ENCODE measurements around the gene ST6GALNAC3.
A peak's percentile ranks its signal among the peaks of the same experiment; 100 is the strongest.

Gene ST6GALNAC3

GRCh38 chr1:76279101-76279748, 204.7 kb downstream of the ST6GALNAC3 start:
- peak in 25 of 56 donors; percentile 4 to 60 (median 27) for DNase-seq

DNA sequence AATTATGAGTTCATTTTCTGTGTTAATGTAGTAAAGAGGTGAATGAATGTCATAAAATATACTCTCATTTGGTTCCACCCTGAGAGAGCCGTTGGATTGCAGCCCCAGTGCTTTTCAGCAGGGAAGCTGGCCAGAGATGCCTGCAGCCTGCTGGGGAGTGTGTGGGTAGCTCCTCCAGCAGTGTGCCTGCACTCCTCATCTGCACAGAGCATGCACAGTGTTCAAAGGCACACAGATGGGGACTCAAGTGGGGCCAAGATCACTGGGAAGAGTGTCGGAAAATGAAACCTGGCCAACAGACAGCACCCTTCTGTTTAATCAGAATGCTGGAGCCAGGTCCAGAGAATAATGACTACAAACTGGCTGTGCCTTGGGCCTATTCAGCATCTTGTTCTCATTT, 206.8 kb downstream of the ST6GALNAC3 start:
- DNase-seq: peak in 16 of 56 donors; percentile 4 to 47 (median 16)

DNA sequence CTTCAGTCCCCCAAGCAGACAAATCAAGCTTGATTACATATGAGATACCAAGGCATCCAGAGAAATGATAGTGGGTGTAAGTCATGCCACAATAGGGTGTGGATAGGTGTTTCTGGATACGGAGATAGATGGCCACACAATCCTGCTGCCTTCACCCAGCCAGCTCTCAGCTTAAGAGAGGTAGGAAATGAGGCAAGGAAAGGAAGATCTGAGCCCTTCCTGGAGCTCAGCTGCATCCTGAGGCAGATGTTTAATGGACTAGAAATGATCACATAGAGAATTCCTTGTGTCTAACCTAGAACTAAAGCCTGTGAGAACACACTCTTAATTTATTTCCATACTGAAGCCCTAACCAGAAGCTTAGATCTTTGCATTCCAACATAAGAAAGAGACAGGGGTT, 210.3 kb downstream of the ST6GALNAC3 start:
- no peak for DNase-seq

DNA sequence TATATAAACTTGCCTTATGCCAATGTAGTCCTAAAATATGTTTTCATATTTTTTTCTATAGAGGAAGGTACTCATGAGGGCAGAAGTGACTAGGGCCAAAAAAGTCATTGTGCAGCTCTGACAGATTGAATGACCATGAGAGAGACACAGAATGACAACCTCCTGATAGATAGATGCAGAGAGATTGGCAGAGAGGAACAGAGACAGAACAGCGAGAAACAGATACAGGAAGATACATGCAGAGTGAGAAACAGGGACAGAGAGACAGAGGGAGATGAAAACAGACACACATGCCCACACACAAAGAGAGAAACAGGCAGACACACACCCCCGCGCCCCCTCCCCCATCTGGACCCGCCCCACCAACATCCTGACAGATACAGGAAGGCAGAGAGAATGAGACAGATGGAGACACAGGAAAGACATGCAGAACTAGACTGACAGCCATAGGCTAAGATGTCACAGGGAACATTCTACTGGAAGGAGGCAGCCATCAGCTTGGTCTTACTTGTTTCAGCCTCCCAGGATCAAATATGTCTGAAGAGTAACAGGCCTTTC, 211.1 kb downstream of the ST6GALNAC3 start:
- no peak for DNase-seq

DNA sequence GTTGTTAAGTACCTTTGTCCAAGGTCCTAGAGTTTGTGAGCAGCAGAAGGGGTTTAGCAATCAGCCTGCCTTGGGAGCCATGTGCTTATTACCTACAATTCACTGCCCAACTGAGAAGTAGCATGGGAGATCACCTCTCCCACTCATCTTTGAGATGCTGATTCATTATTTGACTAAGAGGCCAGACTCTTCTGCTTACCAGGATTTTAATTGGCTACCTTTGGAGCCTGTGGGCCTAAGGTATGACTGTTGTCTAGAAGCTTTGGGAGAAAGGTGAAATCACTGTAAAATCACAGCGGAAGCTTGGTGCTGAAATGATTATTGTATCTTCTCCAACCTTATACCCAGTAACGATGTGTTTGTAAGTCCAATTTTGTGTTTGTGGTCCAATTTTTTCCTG, 213.4 kb downstream of the ST6GALNAC3 start:
- no peak for DNase-seq

- no peak for DNase-seq
Observed at GRCh38 chr1:76288758-76289483, 214.4 kb downstream of the ST6GALNAC3 start.

- DNase-seq: no peak
Observed at GRCh38 chr1:76289692-76290091, 215.1 kb downstream of the ST6GALNAC3 start.

GRCh38 chr1:76290271-76290670, 215.7 kb downstream of the ST6GALNAC3 start:
- no peak for DNase-seq

GRCh38 chr1:76291191-76291590, 216.6 kb downstream of the ST6GALNAC3 start:
- peak in 7 of 56 donors; percentile 2 to 24 (median 14) for DNase-seq

GRCh38 chr1:76291737-76292136, 217.2 kb downstream of the ST6GALNAC3 start:
- DNase-seq: no peak

DNA sequence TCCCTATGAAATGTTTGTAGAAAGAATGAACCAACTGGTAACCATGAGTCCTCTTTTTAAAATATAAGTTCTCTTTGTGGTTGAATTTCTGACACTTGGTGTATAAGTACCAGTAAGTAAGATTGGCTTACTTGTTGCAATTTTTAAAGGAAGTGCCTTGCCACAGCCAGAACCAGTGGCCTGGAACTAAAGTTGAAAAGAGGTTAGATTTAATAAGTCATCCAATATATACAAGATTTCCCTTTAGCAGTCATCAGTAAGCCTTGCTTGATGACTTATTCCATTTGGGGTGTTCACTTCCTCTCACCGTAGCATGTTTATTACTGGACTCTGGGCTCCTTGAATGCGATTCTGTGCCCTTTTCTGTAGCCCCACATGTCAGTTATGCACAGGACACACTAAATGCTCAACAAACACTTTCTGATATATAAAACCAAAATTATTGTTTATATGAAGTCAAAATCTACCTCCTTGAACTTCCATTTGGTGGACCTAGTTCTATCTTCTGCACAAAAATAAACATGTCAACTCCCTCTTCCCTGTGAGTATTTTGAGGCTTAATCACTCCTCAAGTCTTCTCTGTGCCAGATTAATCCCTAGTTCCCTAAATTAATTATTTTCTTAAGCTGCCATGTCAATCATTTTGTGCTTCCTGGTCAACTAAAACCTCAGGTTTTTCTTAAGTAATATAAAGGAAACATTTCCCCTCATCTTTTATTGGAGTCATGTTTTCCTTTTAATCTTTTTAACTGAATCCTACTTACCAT, 218.1 kb downstream of the ST6GALNAC3 start:
- DNase-seq: no peak

- no peak for DNase-seq
Observed at GRCh38 chr1:76293831-76294230, 219.3 kb downstream of the ST6GALNAC3 start.

GRCh38 chr1:76294482-76295194, 220.1 kb downstream of the ST6GALNAC3 start:
- no peak for DNase-seq

DNA sequence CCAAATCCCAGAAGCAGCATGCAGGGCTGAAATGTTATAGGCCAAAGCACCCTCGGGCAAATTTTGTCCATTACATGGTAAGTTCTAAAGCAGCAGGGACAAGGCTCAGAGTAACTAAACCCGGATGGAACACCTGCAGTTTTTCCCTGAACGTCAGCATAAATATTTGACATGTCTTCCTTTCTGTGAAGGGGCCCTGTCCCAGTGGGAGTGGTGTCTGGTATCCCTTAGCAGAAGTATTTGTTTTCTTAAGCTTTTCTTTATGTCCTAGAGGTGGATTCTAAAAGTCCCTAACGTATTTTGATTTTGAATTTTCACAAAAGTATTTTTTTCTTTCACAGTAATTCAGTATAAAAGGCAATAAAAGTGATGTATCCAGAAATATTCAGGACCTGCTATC, 223.9 kb downstream of the ST6GALNAC3 start:
- no peak for DNase-seq

- DNase-seq: peak in 8 of 56 donors; percentile 2 to 33 (median 14)
Observed at GRCh38 chr1:76299036-76299435, 224.5 kb downstream of the ST6GALNAC3 start.

DNA sequence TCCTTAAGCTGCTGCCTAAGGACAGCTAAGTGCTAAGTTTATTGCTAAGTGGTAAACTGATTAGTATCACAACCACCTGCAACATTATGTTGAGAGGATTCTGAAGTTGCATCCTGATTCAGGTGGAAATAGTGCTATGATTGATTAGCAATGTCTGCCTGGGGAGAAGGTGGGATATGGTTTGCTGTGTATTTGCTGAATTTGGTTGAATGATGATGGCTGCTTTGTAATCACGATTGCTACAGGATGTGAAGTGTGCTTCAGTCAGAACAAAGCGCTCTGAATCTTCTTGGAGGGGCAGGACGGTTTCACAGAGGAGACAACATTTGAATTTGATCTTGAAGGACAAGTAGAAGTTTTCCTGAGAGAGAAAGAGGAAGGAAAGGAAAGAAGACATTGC, 226.0 kb downstream of the ST6GALNAC3 start:
- DNase-seq: no peak

- no peak for DNase-seq
Observed at GRCh38 chr1:76302711-76303339, 228.3 kb downstream of the ST6GALNAC3 start.

- no peak for DNase-seq
Observed at GRCh38 chr1:76303340-76303717, 228.8 kb downstream of the ST6GALNAC3 start.

DNA sequence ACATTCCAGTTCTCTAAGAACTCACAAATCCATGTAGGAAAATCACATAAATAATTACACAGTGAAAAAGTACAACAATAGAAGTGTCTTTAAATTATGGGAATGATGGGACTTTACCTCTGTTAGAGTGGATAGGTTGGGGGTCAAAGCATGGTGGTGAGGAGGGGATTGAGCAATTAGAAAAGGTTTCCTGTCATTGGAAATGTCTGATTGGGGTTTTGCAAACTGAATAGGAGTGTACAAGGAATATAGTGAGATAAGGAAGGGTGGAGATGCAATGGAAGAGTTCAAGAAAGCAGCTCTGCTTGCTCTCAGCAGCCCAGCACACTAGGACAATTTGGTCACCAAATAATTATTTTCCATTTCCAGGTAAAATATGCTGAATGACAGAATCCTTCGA, 238.8 kb downstream of the ST6GALNAC3 start:
- DNase-seq: no peak

GRCh38 chr1:76314730-76315129, 240.2 kb downstream of the ST6GALNAC3 start:
- no peak for DNase-seq

All from nucleus accumbens (tissue), 56 donors.